Ishikawa (cell line): ENCODE data around the gene S100A10.

Experiments
- CEBPB ChIP-seq: IDR thresholded peaks from 2 replicates; pipeline ENCODE4 v1.6.1; 2012
- EP300 ChIP-seq: IDR thresholded peaks from 2 replicates; pipeline ENCODE4 v1.6.1; 2012; ENCODE audit warnings: borderline replicate concordance
- NFIC ChIP-seq: IDR thresholded peaks from 2 replicates; pipeline ENCODE4 v1.6.1; 2012
- RAD21 ChIP-seq: IDR thresholded peaks from 2 replicates; pipeline ENCODE4 v1.6.1; 2012; ENCODE audit warnings: low read depth
- TCF12 ChIP-seq: IDR thresholded peaks from 2 replicates; pipeline ENCODE4 v1.6.1; 2012; ENCODE audit warnings: low read depth
- USF1 ChIP-seq: IDR thresholded peaks from 2 replicates; pipeline ENCODE4 v1.6.1; 2012
- YY1 ChIP-seq: IDR thresholded peaks from 2 replicates; pipeline ENCODE4 v1.6.1; 2012; ENCODE audit warnings: low read depth
- ZBTB7A ChIP-seq: IDR thresholded peaks from 2 replicates; pipeline ENCODE4 v1.6.1; 2012; ENCODE audit warnings: low read depth
- TF ChIP-seq, protein P1 (sequence below): IDR thresholded peaks from 2 replicates; pipeline ENCODE4 v1.6.1; 2012
- TF ChIP-seq, protein P2 (sequence below): IDR thresholded peaks from 2 replicates; pipeline ENCODE4 v1.6.1; 2012; ENCODE audit warnings: low read depth, mild to moderate bottlenecking

DNA sequence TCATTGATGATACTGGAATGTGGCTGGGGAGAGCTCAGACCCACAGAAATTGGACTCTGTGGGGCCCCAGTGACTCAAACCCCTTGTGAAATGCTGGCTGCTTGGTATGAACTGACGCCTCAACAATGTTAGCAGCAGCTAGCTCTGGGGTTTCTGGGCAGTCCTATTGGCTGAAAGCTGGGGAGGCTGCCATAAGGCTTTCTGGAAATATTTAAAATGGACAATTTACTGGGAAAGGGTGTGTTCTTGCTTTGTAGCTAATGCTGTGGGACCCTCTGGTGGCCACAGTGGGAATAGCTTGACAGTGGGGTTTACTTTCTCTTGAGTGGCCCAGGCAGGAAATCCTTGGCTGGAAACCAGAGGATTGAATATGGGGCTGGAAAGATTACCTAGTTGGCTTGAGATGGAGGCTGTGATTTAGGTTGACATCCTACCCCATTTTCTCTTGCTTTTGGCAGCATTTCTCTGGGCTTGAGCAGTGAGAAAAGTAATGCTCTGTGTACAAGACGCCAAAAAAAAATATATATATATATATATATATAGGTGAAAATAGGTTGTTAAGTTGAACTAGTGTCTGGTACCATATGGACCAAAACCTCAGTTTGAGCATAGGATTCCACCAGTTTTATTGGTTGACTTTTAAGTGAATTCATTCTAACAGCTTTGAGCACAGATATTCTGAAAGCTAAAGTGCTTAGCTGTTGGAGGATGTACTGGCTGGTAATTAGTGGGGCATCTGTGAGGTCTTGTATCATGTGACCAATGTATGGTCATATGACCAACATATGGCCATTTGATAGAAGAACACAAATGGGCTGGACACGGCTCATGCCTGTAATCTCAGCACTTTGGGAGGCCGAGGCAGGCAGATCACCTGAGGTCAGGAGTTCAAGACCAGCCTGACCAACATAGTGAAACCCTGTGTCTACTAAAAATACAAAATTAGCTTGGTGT is 8.2 kb upstream of the S100A10 start:
- TF ChIP-seq EP300 (0 out of 2 replicates have a peak, but pooled peaks have one; percentile 3), CEBPB (no peak), RAD21 (peak; percentile 96), USF1 (0 out of 2 replicates have a peak, but pooled peaks have one; percentile 33), YY1 (no peak), TCF12 (0 out of 2 replicates have a peak, but pooled peaks have one; percentile 12), NFIC (no peak), ZBTB7A (no peak)
- TF ChIP-seq, protein P1, sequence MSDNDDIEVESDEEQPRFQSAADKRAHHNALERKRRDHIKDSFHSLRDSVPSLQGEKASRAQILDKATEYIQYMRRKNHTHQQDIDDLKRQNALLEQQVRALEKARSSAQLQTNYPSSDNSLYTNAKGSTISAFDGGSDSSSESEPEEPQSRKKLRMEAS = 0 out of 2 replicates have a peak, but pooled peaks have one; percentile 5
- TF ChIP-seq, protein P2, sequence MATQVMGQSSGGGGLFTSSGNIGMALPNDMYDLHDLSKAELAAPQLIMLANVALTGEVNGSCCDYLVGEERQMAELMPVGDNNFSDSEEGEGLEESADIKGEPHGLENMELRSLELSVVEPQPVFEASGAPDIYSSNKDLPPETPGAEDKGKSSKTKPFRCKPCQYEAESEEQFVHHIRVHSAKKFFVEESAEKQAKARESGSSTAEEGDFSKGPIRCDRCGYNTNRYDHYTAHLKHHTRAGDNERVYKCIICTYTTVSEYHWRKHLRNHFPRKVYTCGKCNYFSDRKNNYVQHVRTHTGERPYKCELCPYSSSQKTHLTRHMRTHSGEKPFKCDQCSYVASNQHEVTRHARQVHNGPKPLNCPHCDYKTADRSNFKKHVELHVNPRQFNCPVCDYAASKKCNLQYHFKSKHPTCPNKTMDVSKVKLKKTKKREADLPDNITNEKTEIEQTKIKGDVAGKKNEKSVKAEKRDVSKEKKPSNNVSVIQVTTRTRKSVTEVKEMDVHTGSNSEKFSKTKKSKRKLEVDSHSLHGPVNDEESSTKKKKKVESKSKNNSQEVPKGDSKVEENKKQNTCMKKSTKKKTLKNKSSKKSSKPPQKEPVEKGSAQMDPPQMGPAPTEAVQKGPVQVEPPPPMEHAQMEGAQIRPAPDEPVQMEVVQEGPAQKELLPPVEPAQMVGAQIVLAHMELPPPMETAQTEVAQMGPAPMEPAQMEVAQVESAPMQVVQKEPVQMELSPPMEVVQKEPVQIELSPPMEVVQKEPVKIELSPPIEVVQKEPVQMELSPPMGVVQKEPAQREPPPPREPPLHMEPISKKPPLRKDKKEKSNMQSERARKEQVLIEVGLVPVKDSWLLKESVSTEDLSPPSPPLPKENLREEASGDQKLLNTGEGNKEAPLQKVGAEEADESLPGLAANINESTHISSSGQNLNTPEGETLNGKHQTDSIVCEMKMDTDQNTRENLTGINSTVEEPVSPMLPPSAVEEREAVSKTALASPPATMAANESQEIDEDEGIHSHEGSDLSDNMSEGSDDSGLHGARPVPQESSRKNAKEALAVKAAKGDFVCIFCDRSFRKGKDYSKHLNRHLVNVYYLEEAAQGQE = no peak
